HG03432 (cell line): Measurements from ENCODE around the gene SLC23A3.

Experiments
- ATAC-seq: cut with Tn5 transposase; IDR thresholded peaks from one replicate; pipeline ENCODE4 v1.9.1; 2021; ENCODE audit warnings: mild to moderate bottlenecking, moderate library complexity; ENCODE audit not compliant: unreplicated experiment

Gene SLC23A3, protein sequence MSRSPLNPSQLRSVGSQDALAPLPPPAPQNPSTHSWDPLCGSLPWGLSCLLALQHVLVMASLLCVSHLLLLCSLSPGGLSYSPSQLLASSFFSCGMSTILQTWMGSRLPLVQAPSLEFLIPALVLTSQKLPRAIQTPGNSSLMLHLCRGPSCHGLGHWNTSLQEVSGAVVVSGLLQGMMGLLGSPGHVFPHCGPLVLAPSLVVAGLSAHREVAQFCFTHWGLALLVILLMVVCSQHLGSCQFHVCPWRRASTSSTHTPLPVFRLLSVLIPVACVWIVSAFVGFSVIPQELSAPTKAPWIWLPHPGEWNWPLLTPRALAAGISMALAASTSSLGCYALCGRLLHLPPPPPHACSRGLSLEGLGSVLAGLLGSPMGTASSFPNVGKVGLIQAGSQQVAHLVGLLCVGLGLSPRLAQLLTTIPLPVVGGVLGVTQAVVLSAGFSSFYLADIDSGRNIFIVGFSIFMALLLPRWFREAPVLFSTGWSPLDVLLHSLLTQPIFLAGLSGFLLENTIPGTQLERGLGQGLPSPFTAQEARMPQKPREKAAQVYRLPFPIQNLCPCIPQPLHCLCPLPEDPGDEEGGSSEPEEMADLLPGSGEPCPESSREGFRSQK

DNA sequence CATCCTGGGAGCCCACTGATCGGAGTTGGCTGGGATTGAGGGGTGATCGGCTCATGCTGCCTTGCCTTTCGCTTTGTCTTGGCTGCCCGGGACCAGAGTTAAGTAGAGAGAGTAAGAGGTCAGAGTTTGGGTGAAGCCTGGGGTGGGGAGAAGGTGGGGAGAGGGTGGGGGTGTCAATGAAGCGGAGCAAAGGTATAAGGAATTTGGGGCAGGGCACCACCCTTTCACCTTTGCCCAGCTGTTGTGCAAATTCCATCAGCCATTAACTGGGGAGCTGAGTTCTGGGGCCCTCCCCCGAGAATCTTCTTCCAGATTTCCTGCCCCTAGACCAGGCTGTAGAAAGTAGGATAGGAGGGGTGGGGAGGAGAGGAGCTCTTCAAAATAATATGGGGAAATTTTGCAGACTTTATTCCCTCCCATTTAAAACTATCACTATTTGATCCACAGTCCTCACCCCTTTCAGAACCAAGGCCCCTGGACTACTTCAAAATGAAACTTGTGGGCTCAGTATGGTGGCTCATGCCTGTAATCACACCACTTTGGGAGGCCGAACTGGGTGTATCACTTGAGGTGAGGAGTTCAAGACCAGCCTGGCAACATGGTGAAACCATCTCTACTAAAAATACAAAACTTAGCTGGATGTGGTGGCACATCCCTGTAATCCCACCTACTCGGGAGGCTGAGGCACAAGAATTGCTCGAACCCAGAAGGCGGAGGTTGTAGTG, at the start of gene SLC23A3:
Gene SLC23A3 (minus strand): TSS at position 100 of the 725 bp plus-strand sequence. CDS start 45 bp downstream, at position 55.
- no peak for ATAC-seq

DNA sequence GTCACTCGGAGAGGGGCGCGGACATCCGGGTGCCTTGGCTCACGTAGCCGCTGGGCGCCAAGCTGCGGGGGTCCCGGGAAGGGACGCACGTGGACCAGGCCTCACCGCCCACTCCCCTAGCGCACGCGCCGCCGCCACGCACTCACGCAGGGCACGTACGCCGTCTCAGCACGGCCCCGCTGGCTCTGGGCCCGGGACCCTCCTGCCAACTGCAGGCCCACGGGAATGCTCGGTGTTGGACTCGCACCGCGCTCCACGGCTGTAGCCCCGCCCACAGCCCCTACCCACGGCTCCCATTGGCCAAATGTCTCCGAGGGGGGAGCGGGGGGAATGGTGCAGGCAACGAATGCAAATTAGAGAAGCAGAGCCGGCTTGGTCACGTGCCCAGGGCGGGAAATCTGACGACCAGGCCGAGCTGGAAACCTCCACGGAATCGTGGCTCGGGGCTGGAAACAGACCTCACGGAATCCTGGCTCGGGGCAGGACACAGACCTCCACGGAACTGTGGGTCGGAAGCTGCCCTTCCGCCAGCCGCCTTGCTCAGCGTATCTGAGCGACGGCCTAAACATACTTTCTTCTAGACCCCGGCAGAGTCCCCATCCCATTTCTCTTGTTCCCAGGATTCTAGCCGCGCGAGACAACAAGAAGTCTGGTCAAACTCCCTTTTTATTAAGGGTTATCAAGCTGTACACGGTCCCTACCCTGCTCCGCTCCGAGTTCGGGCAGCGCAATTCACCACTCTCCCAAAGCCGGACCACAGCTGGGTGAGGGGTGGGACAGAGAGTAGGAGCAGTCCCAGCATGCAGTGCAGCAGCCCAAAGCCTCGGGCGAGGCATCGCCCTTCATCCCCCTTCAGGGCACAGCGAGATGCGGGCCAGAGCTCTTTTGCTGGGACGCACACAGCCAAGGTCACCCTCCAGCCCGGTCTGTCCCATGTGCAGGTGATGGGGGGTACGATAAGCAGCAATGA, 49.2 kb upstream of the SLC23A3 start, which contains the start of gene ABCB6:
Gene ABCB6 (minus strand): TSS at position 227 of the 970 bp plus-strand sequence. CDS start 285 bp downstream, outside the sequence.
- ATAC-seq = peak; percentile 82

- ATAC-seq = no peak
Measured at GRCh38 chr2:219218217-219218731, 48.4 kb upstream of the SLC23A3 start.

DNA sequence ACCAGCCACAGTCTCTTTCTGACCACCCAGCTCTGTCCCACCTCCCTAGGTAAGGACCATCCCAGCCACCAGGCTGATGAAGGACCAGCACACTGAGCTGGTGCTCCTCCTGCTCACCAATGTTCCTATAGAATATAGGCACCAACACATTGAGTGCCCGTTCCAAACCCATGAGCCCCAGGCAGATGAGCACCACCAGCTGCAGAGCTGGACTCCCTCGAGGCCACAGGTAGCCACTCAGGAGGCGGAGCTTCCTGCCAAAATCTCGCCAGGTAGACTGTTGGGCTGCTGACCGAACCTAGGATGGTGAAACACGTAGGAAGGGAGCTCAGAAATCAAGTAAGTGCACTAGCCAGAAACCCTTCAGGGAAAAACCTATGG, 46.7 kb upstream of the SLC23A3 start:
- no peak for ATAC-seq

- no peak for ATAC-seq
Measured at GRCh38 chr2:219215871-219216534, 46.2 kb upstream of the SLC23A3 start.

DNA sequence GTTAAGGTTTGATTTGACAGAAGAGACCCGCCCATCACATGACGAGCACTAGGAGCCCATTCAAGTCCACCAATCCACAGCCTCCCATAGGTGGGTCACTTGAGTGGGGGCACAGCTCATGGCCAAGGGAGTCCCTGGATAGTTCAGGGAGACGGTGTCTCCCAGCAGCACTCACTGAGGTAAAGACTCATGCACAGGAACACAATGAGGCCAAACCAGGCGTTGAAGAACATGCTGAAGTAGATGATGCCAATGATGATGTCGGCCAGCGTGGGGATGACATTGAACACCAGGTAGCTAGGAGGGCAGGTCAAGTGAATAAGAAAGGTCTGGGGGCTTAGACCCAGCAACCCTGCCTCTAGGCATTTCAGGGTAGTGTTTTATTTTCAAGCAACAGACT, 45.0 kb upstream of the SLC23A3 start:
- no peak for ATAC-seq

- no peak for ATAC-seq
Measured at GRCh38 chr2:219214141-219214540, 44.3 kb upstream of the SLC23A3 start.

DNA sequence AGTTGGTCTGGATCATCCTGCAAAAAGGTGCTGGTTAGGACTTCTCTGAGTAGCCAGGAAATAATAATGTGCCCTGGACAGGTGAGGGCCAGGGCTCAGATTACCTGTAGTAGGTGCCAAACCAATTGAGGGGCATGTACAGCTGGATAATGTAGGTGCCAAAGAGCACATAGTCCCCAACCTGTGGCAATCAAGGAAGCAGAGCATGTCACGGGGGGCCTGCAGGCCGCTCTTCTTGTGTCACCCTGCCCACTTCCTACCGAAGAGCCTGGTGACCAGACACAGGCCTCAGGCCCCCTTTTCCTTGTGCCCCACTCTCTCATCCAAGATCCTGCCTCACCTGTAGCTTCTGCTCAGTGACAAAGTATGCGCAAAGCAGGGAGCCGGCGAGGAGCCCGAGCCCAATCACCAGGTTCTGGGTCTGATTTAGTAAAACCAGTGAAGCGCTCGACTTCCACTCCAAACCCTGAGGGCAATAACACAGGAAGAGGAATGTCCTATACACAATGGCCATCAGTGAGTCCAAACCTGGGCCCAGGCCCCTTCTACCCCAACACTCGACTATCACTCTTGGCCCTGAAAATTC, 43.8 kb upstream of the SLC23A3 start:
- ATAC-seq = no peak

- no peak for ATAC-seq
Measured at GRCh38 chr2:219213026-219213415, 43.2 kb upstream of the SLC23A3 start.

DNA sequence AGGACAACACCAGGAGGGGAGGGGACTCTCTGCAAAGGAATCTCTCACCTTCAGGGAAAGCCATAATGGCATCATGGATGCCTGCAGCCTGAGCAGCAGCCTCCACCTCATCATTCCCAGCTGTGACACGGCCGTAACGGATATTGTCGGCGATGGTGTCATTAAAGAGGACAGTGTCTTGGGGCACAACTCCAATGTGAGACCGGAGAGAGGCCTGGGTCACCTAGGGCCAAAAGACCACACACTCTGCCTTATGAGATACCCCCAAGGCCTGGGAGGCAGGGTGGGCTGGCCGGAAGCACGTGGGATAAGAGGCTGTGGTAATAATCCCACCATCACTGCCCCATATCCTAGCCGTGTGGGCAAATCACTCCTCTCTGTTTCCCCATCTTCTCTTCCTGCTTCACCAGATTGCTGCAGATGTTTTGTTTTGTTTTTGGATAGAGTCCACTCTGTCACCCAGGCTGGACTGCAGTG, 41.1 kb upstream of the SLC23A3 start:
- ATAC-seq = no peak

DNA sequence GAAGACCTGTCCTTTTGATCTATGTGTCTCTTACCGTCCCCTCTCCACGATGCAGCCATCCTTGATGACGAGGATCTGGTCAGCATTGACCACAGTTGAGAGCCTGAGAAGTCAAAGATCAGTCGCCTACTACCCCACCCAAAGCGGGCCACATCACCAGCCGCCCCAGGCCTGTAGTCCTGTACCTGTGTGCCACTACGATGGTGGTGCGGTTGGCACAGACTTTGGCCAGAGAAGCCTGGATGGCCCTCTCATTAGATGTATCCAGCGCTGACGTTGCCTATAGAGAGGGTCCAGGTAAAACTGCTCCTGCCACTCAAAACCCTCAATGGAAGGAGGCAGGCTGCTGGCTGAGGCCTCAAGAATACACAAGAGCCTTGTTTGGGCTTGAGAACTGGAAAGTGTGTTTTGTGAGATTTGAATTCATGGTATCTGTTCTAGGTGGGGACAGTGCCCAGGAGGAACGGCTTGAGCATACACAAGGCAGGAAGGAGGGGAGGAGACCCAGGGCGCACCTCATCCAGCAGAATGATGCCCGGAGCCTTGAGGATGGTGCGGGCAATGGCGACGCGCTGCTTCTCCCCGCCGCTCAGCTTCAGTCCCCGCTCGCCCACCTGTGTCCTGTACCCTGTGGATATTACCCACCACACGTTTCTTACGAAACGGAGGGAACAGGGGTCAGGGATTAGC, 40.5 kb upstream of the SLC23A3 start:
- no peak for ATAC-seq

DNA sequence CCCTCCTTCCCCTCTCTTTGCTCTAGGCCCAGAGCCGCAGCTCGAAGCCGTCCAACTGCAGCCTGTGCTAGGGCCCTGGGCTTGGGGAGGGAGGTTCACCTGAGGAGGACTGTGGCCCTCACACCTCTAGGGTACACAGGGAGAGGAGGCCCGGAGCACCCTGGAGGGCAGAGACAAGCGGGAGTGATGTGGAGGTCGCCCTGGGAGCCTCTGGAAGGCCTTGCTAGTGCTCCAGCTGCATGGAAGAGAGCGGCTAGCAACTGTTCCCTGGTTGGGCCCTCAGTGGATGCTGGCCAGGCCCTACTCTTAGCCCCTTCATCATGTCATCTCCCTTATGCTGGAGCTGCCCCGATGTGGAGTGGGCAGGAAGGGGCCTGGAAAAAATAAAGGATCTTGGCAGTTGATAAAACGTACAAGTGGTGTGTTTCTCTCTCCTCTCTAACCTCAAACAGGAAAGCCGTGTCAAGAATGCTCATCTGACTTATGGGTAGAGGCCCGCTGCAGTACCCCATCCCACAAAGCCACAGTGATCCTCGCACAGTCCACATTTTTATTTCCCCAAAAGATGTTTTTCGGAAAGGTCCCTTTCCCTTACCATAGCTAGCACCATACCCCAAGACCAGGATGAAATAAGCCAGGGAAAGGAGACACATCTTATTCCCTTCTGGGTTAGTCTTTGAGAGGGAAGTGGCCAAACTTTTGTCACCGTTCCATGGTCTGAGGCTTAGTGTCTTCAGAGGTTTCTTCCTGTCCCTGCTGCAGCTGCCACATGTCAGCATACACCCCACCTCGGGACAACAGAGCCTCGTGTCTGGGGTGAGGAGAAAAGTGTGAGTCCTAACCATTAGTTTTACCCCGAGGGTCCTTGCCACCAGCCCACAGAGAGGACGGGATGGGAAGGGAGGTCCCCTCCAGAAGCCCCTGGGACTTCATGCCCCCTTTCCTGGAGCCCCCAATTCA, 39.7 kb upstream of the SLC23A3 start:
- ATAC-seq = no peak

DNA sequence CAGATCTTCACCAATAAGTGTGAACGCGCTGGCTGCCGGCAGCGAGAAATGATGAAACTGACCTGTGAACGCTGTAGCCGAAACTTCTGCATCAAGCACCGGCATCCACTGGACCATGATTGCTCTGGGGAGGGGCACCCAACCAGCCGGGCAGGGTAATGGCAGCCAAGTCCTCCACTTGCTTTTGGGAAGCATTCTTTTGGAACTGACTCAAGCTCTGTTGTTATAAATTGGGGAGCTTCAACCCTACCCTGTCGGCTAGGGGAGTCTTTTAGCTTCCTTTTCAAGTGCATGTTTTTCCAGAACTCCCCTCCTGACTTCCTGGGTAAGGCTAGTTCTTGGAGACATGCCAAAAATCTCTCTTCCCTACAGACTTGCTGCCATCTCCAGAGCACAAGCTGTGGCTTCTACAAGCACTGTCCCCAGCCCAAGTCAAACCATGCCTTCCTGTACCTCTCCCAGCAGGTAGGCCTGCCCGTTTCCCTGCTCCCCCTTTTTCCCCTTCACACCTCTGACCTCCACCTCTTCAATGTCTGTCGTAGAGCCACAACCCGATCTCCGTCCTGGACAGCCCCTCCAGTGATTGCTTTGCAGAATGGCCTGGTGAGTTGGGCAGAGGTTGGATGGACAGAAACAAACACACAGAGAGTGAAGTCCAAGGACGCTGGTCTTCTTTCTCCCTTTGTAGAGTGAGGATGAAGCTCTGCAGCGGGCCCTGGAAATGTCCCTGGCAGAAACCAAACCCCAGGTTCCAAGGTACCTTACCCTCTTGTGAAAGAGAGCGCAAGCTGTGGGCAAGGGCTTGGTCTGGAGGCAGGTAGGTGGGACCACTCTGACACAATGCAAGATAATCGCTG, 38.3 kb upstream of the SLC23A3 start:
- no peak for ATAC-seq

DNA sequence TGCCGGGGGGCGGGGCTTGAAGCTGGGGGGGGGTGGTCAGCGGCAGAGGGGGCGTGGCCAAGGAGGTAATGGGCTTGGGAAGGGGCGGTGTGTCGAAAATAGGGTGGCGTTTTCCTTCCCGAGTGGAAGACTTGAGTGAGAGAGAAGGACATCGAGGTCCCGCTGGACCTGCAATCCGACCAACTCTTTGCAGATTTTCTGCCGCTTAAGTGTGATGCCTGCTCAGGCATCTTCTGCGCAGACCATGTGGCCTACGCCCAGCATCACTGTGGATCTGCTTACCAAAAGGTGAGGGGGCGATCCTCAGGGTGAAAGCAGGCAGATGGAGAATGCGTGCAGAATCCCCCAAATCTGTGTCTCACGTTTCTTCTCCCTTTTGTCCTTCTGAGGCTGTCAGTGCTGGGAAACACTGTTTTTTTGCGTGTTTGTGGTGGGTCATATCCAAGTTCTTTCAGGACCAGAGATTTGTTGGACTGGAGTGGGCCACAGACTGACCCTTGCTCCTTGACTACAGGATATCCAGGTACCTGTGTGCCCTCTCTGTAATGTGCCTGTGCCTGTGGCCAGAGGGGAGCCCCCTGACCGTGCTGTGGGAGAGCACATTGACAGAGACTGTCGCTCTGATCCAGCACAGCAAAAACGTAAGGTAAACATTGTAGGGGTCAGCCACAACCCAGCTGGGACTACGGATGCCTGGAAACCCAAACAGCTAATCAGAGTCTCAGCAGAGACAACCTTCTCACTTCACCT, 37.5 kb upstream of the SLC23A3 start:
- no peak for ATAC-seq

DNA sequence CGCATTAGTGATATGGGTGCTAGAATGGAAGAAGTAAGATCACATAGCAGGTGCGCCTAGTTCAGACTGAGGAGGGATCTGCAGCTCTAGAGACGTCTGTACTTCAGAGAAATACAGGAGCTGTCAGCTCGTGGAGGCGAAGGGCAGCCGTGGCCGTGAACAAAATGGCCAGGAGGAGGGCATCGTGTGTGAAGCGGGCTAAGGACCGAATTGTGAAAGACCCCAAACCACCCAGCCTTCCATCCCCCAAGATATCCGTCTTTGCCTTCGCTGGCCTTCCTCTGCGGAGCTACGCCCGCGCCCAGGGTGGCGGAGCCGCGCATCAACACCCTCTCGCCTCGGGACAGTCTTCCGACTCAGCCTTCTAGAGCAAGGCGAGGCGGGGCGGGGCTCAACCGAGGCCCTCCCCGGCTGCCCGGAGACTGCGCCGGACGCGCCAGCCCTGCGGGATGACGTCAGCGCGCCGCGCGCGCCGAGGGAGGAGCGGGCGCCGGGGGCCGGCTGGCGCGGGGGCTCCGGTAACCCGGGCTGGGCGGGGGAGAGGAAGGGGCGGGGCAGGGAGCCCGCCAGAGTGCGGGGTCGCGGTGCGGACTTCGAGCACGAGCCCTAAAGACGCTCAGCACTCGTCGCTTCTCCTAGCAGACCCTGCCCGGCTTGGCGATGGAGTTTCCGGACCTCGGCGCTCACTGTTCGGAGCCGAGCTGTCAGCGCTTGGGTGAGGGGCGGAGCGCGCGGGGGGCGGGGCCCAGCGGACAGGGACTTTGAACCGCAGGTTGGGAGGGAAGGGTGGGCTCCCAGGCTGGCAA, 36.7 kb upstream of the SLC23A3 start, which contains the start of gene ZFAND2B:
Gene ZFAND2B (plus strand): TSS at position 455 of the 806 bp plus-strand sequence. CDS start 206 bp downstream, at position 661.
- ATAC-seq = peak; percentile 97
